Fibroblast of upper back skin (primary cell): ENCODE data around the gene ATP8B1.
"Not testable (repeated sequence)": the region's sequence is repeated elsewhere in the genome, so short reads cannot be mapped to it uniquely, and the experiment has no call there.

Source experiments
- DNase-seq: peaks from one replicate; pipeline ENCODE4 v3.0.0-alpha.2; 2013

The ATP8B1 gene

GRCh38 chr18:57762686-57763085 is 40.4 kb downstream of the ATP8B1 start:
- no peak for DNase-seq

- DNase-seq = no peak
These were observed 43.5 kb downstream of the ATP8B1 start for GRCh38 chr18:57759650-57760049.

DNA sequence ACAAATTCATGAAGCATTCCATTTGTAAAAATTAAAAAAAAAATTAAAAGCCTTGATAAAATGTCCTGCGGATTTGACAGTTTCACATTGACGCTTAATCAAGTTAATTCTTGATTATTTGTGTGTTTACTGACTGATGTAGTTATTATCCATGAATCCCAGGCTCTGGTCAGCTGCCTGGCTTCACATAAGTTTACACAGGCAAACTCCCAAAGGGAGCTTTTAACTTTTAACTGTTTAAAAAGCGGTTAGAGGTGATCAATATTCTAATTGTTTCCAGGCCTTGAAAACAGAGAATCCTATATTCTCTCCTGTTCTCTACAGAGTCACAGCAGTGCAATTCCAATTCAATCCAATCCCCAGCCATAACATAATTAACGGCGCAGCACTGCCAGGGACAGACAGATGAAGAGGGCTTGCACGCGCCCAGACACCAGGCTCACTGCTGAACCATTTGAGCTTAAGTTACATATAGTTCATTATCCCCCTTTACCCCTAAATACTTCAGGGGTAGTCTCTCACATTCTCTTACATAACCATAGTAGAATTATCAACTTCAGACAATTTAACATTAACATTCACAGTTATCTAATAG is 47.5 kb downstream of the ATP8B1 start:
- DNase-seq = no peak

DNA sequence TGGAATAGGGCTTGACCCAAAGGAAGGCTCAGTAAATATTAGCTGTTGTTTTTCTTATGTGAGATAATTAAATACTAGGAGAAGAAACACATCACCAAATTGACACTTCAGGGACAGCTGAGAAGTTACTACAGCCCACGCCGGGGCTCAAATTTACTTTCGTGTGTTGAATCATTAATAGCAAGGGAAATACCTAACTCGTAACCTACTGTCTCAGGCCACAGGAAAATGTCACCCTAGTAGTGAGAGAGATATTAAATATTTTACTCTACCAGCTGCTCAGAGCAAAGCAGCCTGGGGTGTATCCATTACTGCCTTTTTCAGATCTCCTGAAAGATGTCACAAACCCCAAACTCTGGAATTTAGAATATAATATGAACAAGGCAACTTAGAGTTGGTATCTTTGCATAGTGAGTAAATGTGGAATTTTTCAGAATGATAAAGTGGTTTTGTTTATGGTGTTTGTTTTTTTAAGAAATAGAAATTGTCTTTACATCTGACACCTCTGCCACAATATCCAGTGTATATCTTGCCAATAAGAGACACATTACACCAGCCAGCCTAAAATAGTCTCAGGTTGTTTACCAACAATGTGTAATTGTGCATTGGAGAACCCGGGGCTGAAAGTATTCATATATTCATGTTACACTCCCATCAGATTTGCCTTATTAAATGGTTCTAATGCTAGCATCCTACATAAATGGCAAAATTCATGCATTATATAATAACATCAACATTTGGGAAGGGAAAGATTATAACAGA is 48.4 kb downstream of the ATP8B1 start:
- DNase-seq = no peak

DNA sequence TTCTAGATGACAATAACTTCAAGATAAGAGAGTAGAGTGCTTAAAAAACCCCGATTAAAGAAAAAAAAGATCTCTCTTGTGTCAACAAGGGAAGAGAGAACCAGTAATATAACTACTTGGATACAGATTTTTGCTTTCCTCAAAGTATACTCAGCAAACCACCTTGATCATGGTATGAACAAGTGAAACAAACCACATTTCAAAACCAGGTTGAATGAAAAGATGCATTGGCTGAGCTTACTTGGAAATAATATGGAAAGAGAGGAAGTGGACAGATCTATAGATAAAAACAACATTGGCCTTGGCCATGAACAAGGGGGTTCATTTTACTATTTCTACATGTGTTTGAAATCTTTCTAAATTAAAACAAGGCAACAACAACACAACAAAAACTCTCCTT is 50.1 kb downstream of the ATP8B1 start:
- no peak for DNase-seq

DNA sequence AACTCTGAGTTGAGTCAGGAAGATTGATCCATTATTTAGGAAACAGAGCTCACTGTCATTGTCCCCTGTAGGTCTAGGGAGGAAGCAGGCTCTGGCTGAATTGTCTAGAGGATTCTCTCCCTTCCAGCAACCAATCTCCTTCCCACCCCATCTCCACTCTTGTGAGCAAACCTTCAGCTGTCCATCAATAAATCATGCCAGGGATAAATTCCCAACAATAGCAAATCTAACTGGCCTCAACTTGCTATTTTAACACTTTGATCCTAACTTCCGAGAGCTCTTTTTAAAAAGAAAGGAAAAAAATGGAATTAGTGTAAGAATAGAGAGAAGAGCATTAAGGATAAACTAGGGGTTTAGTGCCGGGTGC is 53.5 kb downstream of the ATP8B1 start:
- DNase-seq = no peak

- DNase-seq = peak; percentile 35
These were observed 54.1 kb downstream of the ATP8B1 start for GRCh38 chr18:57748770-57749603.

DNA sequence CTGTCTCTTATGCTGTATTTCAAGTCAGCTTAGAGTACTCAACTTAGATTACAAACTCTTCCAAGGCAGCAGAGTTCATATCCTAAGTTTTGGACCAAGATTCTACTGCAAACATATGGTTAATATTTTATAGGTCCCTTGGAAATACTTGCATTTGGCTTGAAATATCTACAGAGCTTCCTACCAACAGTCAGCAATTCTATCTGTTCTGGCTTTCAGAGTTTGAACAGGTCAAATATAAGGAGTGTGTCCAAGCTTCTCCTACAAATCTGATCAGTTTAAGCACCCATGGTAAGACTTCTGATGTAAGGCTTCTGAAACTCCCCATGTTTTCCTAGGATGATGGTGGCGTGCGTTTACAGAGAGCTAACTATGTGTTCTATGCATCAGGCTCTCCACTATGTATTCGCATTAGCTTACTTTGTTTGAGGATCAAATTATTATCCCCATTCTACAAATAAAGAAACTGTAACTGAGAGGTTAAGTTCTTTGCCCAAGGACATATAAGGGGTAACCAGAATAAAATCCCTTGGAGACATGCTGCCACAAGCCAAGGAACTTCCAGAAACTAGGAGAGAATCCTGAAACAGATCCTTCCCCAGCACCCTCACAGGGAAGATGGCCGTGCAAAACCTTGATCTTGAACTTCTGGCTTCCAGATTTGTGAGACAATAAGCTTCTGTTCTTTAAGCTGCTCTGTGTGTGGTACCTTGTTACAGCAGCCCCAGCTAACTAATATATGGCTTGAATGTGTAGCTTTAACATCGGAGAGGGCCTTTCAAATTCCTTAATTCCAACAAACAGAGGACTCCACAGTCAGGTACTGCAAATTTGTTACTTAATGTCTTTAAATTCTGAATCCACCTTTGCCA is 55.1 kb downstream of the ATP8B1 start:
- no peak for DNase-seq

DNA sequence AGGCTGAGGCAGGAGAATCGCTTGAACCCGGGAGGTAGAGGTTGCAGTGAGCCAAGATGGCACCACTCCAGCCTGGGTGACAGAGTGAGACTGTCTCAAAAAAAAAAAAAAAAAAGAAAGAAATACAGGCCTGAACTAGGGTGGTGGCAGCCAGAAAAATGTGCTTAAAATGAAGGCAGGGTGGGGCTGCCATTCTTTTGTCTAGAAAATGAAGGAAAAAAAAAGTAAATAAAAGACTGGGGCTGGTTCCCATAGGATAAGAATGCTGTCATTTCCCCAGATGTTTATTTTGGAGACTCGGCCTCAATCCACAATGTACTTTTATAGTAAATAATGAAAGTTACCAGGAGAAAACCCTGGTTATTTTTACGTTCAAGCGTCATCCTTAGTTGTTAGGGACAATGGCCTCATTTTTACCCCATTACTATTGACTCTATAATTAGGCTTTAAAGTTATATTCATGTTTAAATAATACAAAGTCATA is 58.9 kb downstream of the ATP8B1 start:
- DNase-seq = no peak

DNA sequence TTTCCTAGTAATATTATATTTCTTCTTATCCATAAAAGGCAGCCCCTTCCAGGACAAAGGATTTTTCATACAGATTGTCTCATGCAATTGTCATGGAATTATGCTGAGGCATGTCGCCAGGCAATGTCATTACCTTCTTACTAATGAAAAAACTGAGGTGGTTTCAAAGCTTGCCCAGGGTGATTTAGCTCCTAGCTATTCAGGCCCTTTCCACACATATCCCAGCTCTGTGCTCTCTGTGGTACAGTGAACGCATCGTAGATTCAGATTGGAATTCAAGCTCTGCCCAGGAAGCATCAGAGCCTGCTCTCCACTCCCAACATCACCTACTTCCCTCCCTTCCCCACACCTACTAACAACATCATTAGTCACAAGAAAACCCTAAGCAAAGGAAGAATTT is 60.1 kb downstream of the ATP8B1 start:
- peak; percentile 95 for DNase-seq

GRCh38 chr18:57741273-57741672 is 61.8 kb downstream of the ATP8B1 start:
- no peak for DNase-seq

- DNase-seq = no peak
These were observed 65.0 kb downstream of the ATP8B1 start for GRCh38 chr18:57738078-57738477.

DNA sequence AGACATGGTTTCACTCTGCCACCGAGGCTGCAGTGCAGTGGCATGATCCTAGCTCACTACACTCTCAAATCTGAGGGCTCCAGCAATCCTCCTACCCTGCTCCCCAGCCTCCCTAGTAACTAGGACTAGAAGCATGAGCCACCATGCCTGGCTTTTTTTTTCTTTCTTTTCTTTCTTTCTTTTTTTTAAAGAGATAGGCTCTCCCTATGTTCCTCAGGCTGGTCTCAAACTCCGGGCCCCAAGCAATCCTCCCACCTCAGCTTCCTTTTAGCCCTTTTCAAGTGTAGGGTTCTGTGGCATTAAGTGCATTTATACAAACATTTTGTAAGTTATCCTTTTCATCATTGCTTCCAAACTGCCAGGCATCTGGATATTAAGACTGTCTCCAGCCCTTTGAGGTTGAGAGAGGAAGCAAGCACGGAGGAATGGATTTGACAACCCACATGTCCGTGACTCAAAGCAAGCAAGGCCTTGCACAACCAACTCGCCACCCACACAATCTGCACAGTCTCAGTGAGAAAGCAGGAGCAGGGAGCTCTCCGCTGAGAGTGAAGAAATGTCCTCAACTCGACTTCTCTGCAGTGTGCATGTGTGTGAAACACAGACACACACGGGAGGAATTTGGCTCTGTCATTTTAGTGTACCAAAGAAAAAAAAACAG is 65.6 kb downstream of the ATP8B1 start:
- DNase-seq = peak; percentile 96

DNA sequence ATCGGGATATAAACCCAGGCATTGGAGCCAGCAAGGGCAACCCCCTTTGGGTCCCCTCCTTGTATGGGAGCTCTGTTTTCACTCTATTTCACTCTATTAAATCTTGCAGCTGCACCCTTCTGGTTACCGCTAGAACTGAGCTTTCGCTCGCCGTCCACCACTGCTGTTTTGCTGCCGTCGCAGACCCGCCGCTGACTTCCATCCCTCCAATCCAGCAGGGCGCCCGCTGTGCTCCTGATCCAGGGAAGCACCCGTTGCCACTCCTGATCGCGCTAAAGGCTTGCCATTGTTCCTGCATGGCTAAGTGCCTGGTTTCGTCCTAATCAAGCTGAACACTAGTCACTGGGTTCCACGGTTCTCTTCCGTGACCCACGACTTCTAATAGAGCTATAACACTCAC is 68.1 kb downstream of the ATP8B1 start:
- not testable (repeated sequence) for DNase-seq

DNA sequence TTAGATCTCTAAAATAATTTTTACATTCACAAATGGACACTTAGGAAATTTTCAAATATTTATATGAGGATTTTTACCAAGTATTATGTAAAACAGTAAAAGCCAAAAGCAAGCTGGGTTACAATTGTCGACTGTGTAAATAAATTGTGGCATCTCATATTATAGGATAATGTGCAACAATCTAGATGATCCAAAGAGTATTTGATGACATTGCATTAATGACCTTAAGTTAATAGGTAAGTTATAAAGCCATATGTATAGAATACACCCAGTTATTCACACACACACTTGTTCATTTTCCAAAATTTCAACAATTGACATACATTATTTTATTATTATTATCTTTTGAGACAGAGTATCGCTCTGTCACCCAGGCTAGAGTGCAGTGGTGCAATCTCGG is 69.3 kb downstream of the ATP8B1 start:
- no peak for DNase-seq

GRCh38 chr18:57730146-57730545 is 73.0 kb downstream of the ATP8B1 start:
- peak; percentile 22 for DNase-seq

GRCh38 chr18:57728941-57729511 is 74.1 kb downstream of the ATP8B1 start:
- DNase-seq = no peak

- peak; percentile 43 for DNase-seq
These were observed 74.9 kb downstream of the ATP8B1 start for GRCh38 chr18:57727952-57728807.

GRCh38 chr18:57719211-57719935 is 83.7 kb downstream of the ATP8B1 start:
- not testable (repeated sequence) for DNase-seq

DNA sequence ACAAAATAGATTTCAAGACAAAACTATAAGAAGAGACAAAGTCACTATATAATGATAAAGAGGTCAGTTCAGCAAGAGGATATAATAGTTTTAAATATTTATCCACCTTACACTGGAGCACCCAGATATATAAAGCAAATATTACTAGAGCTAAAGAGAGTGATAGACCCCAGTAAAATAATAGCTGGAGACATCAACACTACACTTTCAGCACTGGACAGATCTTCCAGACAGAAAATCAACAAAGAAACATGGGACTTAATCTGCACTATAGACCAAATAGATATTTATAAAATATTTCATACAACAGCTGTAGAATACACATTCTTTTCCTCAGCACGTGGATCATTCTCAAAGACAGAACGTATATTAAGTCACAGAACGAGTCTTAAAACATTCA is 86.6 kb downstream of the ATP8B1 start:
- DNase-seq = no peak
